ENCODE data around the gene PRSS12.

DNA sequence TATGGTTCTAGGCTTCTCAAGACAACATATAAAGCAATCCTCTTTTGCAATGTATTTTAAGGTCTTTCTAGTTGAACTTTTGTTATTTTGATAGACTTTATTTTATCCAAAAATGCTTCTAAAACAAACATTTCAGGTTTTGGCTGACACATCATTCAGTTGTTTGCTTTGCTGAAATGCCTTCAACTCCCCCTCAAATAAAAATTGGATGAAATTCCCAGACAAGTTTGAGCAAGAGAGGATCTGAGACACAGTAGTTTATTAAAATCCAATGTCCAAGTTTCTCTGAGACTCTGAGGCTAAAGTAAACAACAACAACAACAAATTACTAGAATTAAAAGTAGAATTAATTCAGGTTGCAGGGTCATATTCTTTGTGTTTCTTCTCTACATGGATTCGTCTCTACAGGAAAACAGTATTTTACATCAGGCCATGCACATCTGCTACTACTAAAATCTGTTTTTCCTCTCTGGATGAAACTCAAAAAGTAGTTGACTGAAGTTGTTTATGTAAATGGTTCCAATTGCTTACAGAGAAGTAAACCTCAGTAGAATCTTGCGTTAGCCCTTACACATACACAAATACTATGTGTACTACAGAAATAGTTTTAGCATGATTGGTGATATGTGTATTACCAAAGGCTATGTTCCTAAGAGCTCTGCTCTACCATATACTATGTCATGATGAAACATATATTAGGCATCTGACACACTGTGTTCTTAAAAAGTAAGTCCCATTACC, 64.9 kb downstream of the PRSS12 start:
- TF ChIP-seq POLR2A (IDR thresholded peaks at IDR 0.05), result no peak
- TF ChIP-seq, protein P1, sequence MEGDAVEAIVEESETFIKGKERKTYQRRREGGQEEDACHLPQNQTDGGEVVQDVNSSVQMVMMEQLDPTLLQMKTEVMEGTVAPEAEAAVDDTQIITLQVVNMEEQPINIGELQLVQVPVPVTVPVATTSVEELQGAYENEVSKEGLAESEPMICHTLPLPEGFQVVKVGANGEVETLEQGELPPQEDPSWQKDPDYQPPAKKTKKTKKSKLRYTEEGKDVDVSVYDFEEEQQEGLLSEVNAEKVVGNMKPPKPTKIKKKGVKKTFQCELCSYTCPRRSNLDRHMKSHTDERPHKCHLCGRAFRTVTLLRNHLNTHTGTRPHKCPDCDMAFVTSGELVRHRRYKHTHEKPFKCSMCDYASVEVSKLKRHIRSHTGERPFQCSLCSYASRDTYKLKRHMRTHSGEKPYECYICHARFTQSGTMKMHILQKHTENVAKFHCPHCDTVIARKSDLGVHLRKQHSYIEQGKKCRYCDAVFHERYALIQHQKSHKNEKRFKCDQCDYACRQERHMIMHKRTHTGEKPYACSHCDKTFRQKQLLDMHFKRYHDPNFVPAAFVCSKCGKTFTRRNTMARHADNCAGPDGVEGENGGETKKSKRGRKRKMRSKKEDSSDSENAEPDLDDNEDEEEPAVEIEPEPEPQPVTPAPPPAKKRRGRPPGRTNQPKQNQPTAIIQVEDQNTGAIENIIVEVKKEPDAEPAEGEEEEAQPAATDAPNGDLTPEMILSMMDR (IDR thresholded peaks at IDR 0.05), result no peak
